BJ (cell line): ENCODE measurements around the gene CHRNA4. TPM values are rescaled to one million over a fixed set of nuclear protein-coding genes. Genes with fewer than 3 reads are reported as not detected.

Experiments
- CTCF ChIA-PET: fragments of 350-600 bp; formaldehyde crosslinking; extraction: SDS; loops from one replicate; lab custom pipeline; 2021; ENCODE audit warnings: antibody characterized with exemption, inconsistent platforms; lab: Yijun Ruan, JAX
- POLR2A ChIA-PET: fragments of 300-600 bp; sonication (Branson Sonifier 250); formaldehyde crosslinking; extraction: SDS; loops from one replicate; lab custom pipeline; 2021; ENCODE audit warnings: antibody characterized with exemption; lab: Charles Lee
- DNase-seq: peaks from one replicate; pipeline ENCODE4 v3.0.0-alpha.2; 2011; ENCODE audit warnings: low read depth
- H3K27me3 ChIP-seq: 2 replicates; pipeline ENCODE4 v1.6.0; 2011; ENCODE audit warnings: low read length; ENCODE audit not compliant: control insufficient read depth, insufficient read depth
- H3K36me3 ChIP-seq: 2 replicates; pipeline ENCODE4 v1.5.1; 2011; ENCODE audit warnings: low read length; ENCODE audit not compliant: control insufficient read depth, insufficient read depth
- H3K4me3 ChIP-seq: 2 replicates; pipeline ENCODE4 v1.5.1; 2011; ENCODE audit warnings: low read depth, mild to moderate bottlenecking, control low read depth, low read length
- polyA plus RNA-seq: library from polyadenylated mRNA; depleted of rRNA; stranded (reverse); fragments of >200 nt; gene quantifications from 2 replicates; pipeline ENCODE4 v1.2.3, GENCODE V29; 2011
- TF ChIP-seq, protein P1 (sequence below): IDR thresholded peaks from 2 replicates; pipeline ENCODE4 v1.5.1; 2011; ENCODE audit warnings: low read depth, mild to moderate bottlenecking, control low read depth, inconsistent platforms, low read length, moderate library complexity; ENCODE audit not compliant: insufficient read depth

CHRNA4 gene
- polyA plus RNA-seq, 1 experiment, result not detected

DNA sequence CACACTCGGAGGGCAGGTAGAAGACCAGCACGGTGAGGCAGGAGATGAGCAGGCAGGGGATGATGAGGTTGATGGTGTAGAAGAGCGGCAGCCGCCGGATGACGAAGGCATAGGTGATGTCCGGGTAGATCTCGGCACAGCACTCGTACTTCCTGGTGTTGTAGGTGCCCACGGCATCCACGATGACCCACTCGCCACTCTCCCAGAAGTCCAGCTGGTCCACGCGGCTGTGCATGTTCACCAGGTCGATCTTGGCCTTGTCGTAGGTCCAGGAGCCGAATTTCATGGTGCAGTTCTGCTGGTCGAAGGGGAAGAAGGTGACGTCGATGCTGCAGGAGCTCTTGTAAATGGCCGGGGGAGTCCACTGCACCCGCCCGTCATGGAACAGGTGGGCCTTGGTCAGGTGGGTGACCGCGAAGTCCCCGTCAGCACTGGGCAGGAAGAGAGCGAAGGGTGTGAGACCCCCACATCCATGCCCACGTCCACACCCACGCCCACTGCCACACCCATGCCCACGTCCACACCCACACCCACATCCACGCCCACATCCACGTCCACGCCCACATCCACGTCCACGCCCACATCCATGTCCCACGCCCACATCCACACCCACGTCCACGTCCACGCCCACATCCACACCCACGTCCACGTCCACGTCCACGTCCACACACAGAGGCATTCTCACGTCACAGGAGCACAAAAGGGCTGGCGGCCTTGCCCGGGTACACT is 10.4 kb downstream of the CHRNA4 start:
- 0 out of 2 replicates have a peak, but pooled peaks cover 1% of the 10 kb centered on the region for H3K27me3 ChIP-seq

DNA sequence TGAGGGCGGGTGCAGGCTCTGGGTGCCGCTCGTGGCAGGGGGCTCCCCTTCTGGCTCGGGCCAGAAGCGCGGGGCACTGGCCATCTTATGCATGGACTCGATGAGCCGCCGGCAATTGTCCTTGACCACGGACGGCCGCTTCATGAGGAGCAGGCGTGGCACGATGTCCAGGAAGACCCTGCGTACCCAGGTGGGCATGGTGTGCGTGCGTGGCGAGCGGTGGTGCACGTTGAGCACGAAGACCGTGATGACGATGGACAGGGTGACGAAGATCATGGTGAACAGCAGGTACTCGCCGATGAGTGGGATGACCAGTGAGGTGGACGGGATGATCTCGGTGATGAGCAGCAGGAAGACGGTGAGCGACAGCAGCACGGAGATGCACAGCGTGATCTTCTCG is 11.0 kb downstream of the CHRNA4 start:
- Histone ChIP-seq H3K36me3 (no peaks in the 10 kb centered on the region), H3K4me3 (no peak overlapping the region), H3K27me3 (0 out of 2 replicates have a peak, but pooled peaks cover 1% of the 10 kb centered on the region)
- TF ChIP-seq, protein P1, sequence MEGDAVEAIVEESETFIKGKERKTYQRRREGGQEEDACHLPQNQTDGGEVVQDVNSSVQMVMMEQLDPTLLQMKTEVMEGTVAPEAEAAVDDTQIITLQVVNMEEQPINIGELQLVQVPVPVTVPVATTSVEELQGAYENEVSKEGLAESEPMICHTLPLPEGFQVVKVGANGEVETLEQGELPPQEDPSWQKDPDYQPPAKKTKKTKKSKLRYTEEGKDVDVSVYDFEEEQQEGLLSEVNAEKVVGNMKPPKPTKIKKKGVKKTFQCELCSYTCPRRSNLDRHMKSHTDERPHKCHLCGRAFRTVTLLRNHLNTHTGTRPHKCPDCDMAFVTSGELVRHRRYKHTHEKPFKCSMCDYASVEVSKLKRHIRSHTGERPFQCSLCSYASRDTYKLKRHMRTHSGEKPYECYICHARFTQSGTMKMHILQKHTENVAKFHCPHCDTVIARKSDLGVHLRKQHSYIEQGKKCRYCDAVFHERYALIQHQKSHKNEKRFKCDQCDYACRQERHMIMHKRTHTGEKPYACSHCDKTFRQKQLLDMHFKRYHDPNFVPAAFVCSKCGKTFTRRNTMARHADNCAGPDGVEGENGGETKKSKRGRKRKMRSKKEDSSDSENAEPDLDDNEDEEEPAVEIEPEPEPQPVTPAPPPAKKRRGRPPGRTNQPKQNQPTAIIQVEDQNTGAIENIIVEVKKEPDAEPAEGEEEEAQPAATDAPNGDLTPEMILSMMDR, result no peak
- DNase-seq, result no peak
- ChIA-PET CTCF (no interaction called here), POLR2A (no interaction called here)

More for the DNA sequence above, 10.4 kb downstream of the CHRNA4 start:
- TF ChIP-seq, protein P1, result no peak
- DNase-seq, result no peak
- ChIA-PET POLR2A (no interaction called here), CTCF (interaction anchor here (1.8 kb wide), 1 partner anchor 41 kb away, joined by 4 read pairs; no protein-coding TSS in a partner anchor)
- Histone ChIP-seq H3K36me3 (no peaks in the 10 kb centered on the region), H3K4me3 (no peak overlapping the region)

DNA sequence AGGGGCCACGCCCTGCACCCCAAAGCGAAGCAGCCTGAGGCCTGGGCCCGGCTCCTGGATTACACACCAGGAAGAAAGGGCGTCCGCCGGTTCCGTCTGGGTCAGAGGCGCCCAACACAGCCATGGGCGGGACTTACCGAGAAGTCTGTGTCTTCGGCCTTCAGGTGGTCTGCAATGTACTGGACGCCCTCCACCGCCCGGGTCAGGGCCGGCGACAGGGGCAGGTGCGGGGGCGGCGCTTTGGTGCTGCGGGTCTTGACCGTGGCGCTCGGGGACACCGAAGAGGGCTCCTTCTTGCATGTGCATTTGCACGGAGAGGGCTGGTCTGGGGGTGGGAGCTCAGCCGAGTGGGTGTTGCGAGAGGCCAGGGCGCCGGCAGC is 11.6 kb downstream of the CHRNA4 start:
- DNase-seq, result no peak
- Histone ChIP-seq H3K4me3 (no peak overlapping the region), H3K36me3 (no peaks in the 10 kb centered on the region), H3K27me3 (peaks cover 4% of the 10 kb centered on the region; the same call in 1 of the 2 replicates)
- TF ChIP-seq, protein P1, result no peak
- POLR2A ChIA-PET, result no interaction called here
- CTCF ChIA-PET, result no interaction called here

DNA sequence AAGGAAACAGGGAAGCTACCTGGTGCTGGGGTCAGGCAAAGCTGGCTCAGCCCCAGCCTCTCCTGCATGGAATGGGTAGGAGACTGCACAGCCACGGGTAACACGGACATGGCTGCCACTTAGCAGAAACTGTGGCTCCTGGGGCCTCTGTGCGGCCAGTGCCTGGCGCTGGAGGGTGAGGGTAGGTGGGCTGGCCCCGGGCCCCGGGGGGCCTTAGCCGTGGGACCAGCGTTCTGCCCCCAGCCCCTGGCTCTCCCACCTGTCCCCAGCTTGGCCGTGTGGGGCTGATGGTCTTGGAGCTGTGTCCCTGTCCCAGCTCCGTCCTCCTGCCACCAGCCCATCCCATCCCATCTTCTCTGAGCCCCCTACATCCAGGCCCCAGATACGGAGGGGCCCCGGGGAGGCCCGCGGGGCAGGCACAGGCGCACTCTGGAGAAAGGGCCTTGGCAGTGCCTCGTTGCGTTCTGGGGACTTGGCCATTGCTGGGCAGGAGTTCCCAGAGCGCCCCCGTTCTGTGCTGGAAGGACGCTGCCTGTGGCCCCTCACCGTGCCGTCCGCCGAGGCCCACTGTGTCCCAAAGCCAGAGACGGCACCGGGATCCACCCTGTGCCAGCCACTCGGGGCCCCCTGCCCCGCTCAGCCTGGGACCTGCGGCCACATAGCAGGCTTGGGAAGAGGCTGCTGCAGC is 12.2 kb downstream of the CHRNA4 start:
- Histone ChIP-seq H3K4me3 (no peak overlapping the region), H3K27me3 (peaks cover 6% of the 10 kb centered on the region; the same call in 1 of the 2 replicates), H3K36me3 (no peaks in the 10 kb centered on the region)
- ChIA-PET CTCF (no interaction called here), POLR2A (no interaction called here)
- no peak for DNase-seq
- TF ChIP-seq, protein P1, result no peak
